ENCODE measurements around the gene STEEP1. TPM values are rescaled to one million over a fixed set of nuclear protein-coding genes. Genes with fewer than 3 reads are reported as not detected.
A peak's percentile ranks its signal among the peaks of the same experiment; 100 is the strongest.
"Not testable (repeated sequence)": the region's sequence is repeated elsewhere in the genome, so short reads cannot be mapped to it uniquely, and the experiment has no call there.

Gene STEEP1
- polyA plus RNA-seq, 6 donors from 2014 or later: 5.3 to 26.8 (median 20.7) TPM

- H3K4me3 Mint-ChIP-seq: no peak overlapping the region
- ATAC-seq (ENCODE audit: low read depth in 2 of 2) (peak; percentile 90 to 94), DNase-seq (peak; percentile 65)
- H3K36me3 Mint-ChIP-seq: no peaks in the 10 kb centered on the region
- H3K27me3 Mint-ChIP-seq: no peaks in the 10 kb centered on the region
- H3K4me1 Mint-ChIP-seq: peaks cover 4 to 6% (median 6%) of the 10 kb centered on the region in 3 donors
- H3K9me3 Mint-ChIP-seq: no peaks in the 10 kb centered on the region
- H3K27ac Mint-ChIP-seq: peak overlapping the region in 1 of 6 donors; percentile 16
These were observed 49.0 kb downstream of the STEEP1 start for GRCh38 chrX:119516157-119516702.

- Mint-ChIP-seq H3K36me3 (no peaks in the 10 kb centered on the region), H3K27me3 (no peaks in the 10 kb centered on the region), H3K9me3 (no peaks in the 10 kb centered on the region), H3K4me3 (no peak overlapping the region), H3K4me1 (peaks cover 4 to 6% (median 6%) of the 10 kb centered on the region in 3 donors), H3K27ac (no peak overlapping the region)
- DNase-seq: peak; percentile 18
- ATAC-seq (ENCODE audit: low read depth in 2 of 2): peak; percentile 52 to 64
These were observed 52.9 kb downstream of the STEEP1 start for GRCh38 chrX:119512146-119512800.

GRCh38 chrX:119507206-119507605, 58.0 kb downstream of the STEEP1 start:
- Mint-ChIP-seq H3K9me3 (no peaks in the 10 kb centered on the region), H3K36me3 (no peaks in the 10 kb centered on the region), H3K27me3 (no peaks in the 10 kb centered on the region), H3K4me3 (peak overlapping the region in 1 of 8 donors; percentile 51), H3K27ac (peak overlapping the region in 2 of 6 donors; percentile 42 to 56), H3K4me1 (peaks cover 0 to 9% (median 3%) of the 10 kb centered on the region in 3 donors)
- no peak for DNase-seq
- ATAC-seq (ENCODE audit: low read depth in 2 of 2): no peak

- ATAC-seq (ENCODE audit: low read depth in 2 of 2) (no peak), DNase-seq (no peak)
- Mint-ChIP-seq H3K4me3 (no peak overlapping the region), H3K27ac (no peak overlapping the region), H3K9me3 (no peaks in the 10 kb centered on the region), H3K4me1 (peaks cover 4 to 19% (median 8%) of the 10 kb centered on the region in 3 donors), H3K27me3 (no peaks in the 10 kb centered on the region), H3K36me3 (no peaks in the 10 kb centered on the region)
These were observed 59.3 kb downstream of the STEEP1 start for GRCh38 chrX:119505945-119506344.

GRCh38 chrX:119505145-119505544, 60.1 kb downstream of the STEEP1 start:
- H3K9me3 Mint-ChIP-seq; H3K4me3 Mint-ChIP-seq; DNase-seq; H3K27ac Mint-ChIP-seq; H3K36me3 Mint-ChIP-seq; ATAC-seq (ENCODE audit: low read depth in 2 of 2); H3K27me3 Mint-ChIP-seq: not testable (repeated sequence)
- H3K4me1 Mint-ChIP-seq: peaks cover 10 to 23% (median 11%) of the 10 kb centered on the region in 3 donors

GRCh38 chrX:119503484-119503861, 61.7 kb downstream of the STEEP1 start:
- DNase-seq (no peak), ATAC-seq (ENCODE audit: low read depth in 2 of 2) (no peak)
- no peak overlapping the region for H3K4me3 Mint-ChIP-seq
- peaks cover 10 to 23% (median 11%) of the 10 kb centered on the region in 3 donors for H3K4me1 Mint-ChIP-seq
- H3K9me3 Mint-ChIP-seq: no peaks in the 10 kb centered on the region
- no peaks in the 10 kb centered on the region for H3K27me3 Mint-ChIP-seq
- peaks cover 0 to 5% of the 10 kb centered on the region in 2 donors for H3K36me3 Mint-ChIP-seq
- no peak overlapping the region for H3K27ac Mint-ChIP-seq

- DNase-seq (no peak), ATAC-seq (ENCODE audit: low read depth in 2 of 2) (peak; percentile 20 to 44)
- peaks cover 10 to 23% (median 11%) of the 10 kb centered on the region in 3 donors for H3K4me1 Mint-ChIP-seq
- peaks cover 0 to 5% of the 10 kb centered on the region in 2 donors for H3K36me3 Mint-ChIP-seq
- H3K27ac Mint-ChIP-seq: peak overlapping the region in 3 of 6 donors; percentile 31 to 90 (median 76)
- no peaks in the 10 kb centered on the region for H3K27me3 Mint-ChIP-seq
- no peak overlapping the region for H3K4me3 Mint-ChIP-seq
- H3K9me3 Mint-ChIP-seq: peaks cover 0 to 2% (median 0%) of the 10 kb centered on the region in 7 donors
These were observed 62.3 kb downstream of the STEEP1 start for GRCh38 chrX:119502727-119503483.

- Mint-ChIP-seq H3K27me3 (peaks cover 0 to 5% (median 0%) of the 10 kb centered on the region in 3 donors), H3K36me3 (peaks cover 0 to 5% of the 10 kb centered on the region in 2 donors), H3K4me3 (peak overlapping the region in 2 of 8 donors; percentile 51 to 57), H3K9me3 (peaks cover 0 to 2% (median 0%) of the 10 kb centered on the region in 7 donors), H3K27ac (no peak overlapping the region), H3K4me1 (peaks cover 15 to 34% (median 17%) of the 10 kb centered on the region in 3 donors)
- no peak for ATAC-seq (ENCODE audit: low read depth in 2 of 2)
- no peak for DNase-seq
These were observed 63.6 kb downstream of the STEEP1 start for GRCh38 chrX:119501511-119502148.

- Mint-ChIP-seq H3K27ac (no peak overlapping the region), H3K27me3 (peaks cover 0 to 8% (median 0%) of the 10 kb centered on the region in 3 donors), H3K4me1 (peaks cover 23 to 42% (median 26%) of the 10 kb centered on the region in 3 donors), H3K4me3 (peak overlapping the region in 1 of 8 donors; percentile 47), H3K36me3 (peaks cover 0 to 5% of the 10 kb centered on the region in 2 donors), H3K9me3 (peaks cover 0 to 4% (median 0%) of the 10 kb centered on the region in 7 donors)
- ATAC-seq (ENCODE audit: low read depth in 2 of 2) (no peak), DNase-seq (no peak)
These were observed 65.0 kb downstream of the STEEP1 start for GRCh38 chrX:119500061-119500800.

GRCh38 chrX:119497185-119497584, 68.0 kb downstream of the STEEP1 start:
- DNase-seq: no peak
- Mint-ChIP-seq H3K27ac (peak overlapping the region in 1 of 6 donors; percentile 64), H3K4me1 (peaks cover 23 to 33% (median 23%) of the 10 kb centered on the region in 3 donors), H3K9me3 (peaks cover 0 to 4% (median 0%) of the 10 kb centered on the region in 7 donors), H3K36me3 (peaks cover 0 to 5% of the 10 kb centered on the region in 2 donors), H3K27me3 (peaks cover 0 to 8% (median 0%) of the 10 kb centered on the region in 3 donors), H3K4me3 (peak overlapping the region in 1 of 8 donors; percentile 54)
- ATAC-seq (ENCODE audit: low read depth in 2 of 2): peak; percentile 61 to 69

GRCh38 chrX:119495734-119496726, 69.2 kb downstream of the STEEP1 start:
- DNase-seq: no peak

More at GRCh38 chrX:119495734-119496726, 69.2 kb downstream of the STEEP1 start:
- Mint-ChIP-seq H3K27ac (peak overlapping the region in 4 of 6 donors; percentile 56 to 72 (median 63)), H3K4me3 (peak overlapping the region in 2 of 8 donors; percentile 26 to 68), H3K4me1 (peaks cover 18 to 23% (median 20%) of the 10 kb centered on the region in 3 donors), H3K27me3 (peaks cover 0 to 8% (median 0%) of the 10 kb centered on the region in 3 donors), H3K36me3 (peaks cover 0 to 5% of the 10 kb centered on the region in 2 donors), H3K9me3 (peaks cover 0 to 4% (median 0%) of the 10 kb centered on the region in 7 donors)
- peak; percentile 34 to 59 for ATAC-seq (ENCODE audit: low read depth in 2 of 2)

Measured in naive B cell (primary cell).